Measurements from ENCODE around the gene RANBP10.
A peak's percentile ranks its signal among the peaks of the same experiment; 100 is the strongest.
"Not testable (repeated sequence)": the region's sequence is repeated elsewhere in the genome, so short reads cannot be mapped to it uniquely, and the experiment has no call there.

Gene RANBP10

GRCh38 chr16:67806428-67807147 lies at the start of gene RANBP10, which contains the start of gene TSNAXIP1:
TSS of gene RANBP10 (minus strand) at chr16:67806560. CDS start at chr16:67806536, 24 bp downstream.
TSS of gene TSNAXIP1 (plus strand) at chr16:67806889. CDS start at chr16:67807150, 261 bp downstream.
- peak; percentile 98 for DNase-seq

GRCh38 chr16:67855789-67856188 lies 49.4 kb upstream of the RANBP10 start:
- DNase-seq: no peak

GRCh38 chr16:67853670-67854069 lies 47.3 kb upstream of the RANBP10 start:
- DNase-seq: no peak

GRCh38 chr16:67848118-67848517 lies 41.8 kb upstream of the RANBP10 start:
- DNase-seq: no peak

- peak; percentile 74 for DNase-seq
Measured at GRCh38 chr16:67847064-67847861, 40.9 kb upstream of the RANBP10 start, which contains the start of gene CENPT. TSS of gene CENPT (minus strand) at chr16:67847693. CDS start at chr16:67833859, 13,834 bp downstream.

GRCh38 chr16:67846320-67847063 lies 40.1 kb upstream of the RANBP10 start, which contains the start of gene NUTF2:
TSS of gene NUTF2 (plus strand) at chr16:67846933. CDS start at chr16:67865131, 18,198 bp downstream.
- DNase-seq: peak; percentile 96

- DNase-seq: no peak
Measured at GRCh38 chr16:67846063-67846319, 39.6 kb upstream of the RANBP10 start.

GRCh38 chr16:67845291-67846062 lies 39.1 kb upstream of the RANBP10 start:
- no peak for DNase-seq

GRCh38 chr16:67844497-67844896 lies 38.1 kb upstream of the RANBP10 start:
- DNase-seq: no peak

- no peak for DNase-seq
Measured at GRCh38 chr16:67843343-67843765, 37.0 kb upstream of the RANBP10 start.

GRCh38 chr16:67842509-67843342 lies 36.4 kb upstream of the RANBP10 start:
- DNase-seq: peak; percentile 55

- DNase-seq: peak; percentile 94
Measured at GRCh38 chr16:67841816-67842508, 35.6 kb upstream of the RANBP10 start, which contains the start of gene THAP11. TSS of gene THAP11 (plus strand) at chr16:67842320. CDS start at chr16:67842555, 235 bp downstream.

GRCh38 chr16:67841198-67841815 lies 34.9 kb upstream of the RANBP10 start:
- no peak for DNase-seq

- no peak for DNase-seq
Measured at GRCh38 chr16:67837811-67838210, 31.5 kb upstream of the RANBP10 start.

- DNase-seq: not testable (repeated sequence)
Measured at GRCh38 chr16:67837190-67837589, 30.8 kb upstream of the RANBP10 start.

- DNase-seq: no peak
Measured at GRCh38 chr16:67834242-67834614, 27.9 kb upstream of the RANBP10 start.

GRCh38 chr16:67833415-67834241 lies 27.3 kb upstream of the RANBP10 start:
- peak; percentile 96 for DNase-seq

- DNase-seq: no peak
Measured at GRCh38 chr16:67833030-67833414, 26.7 kb upstream of the RANBP10 start.

GRCh38 chr16:67828651-67829050 lies 22.3 kb upstream of the RANBP10 start:
- DNase-seq: no peak

All from NCI-H2171 (cell line).